HepG2 (cell line): ENCODE data around the gene PRKCZ. TPM values are rescaled to one million over a fixed set of nuclear protein-coding genes. Genes with fewer than 3 reads are reported as not detected.

Source experiments
- NFKB2 ChIP-seq: sonication (generic); formaldehyde crosslinking; IDR thresholded peaks from 2 replicates; pipeline ENCODE4 v1.4.0; 2020; ENCODE audit warnings: missing genetic modification reagents, borderline replicate concordance
- REXO4 ChIP-seq: sonication (generic); formaldehyde crosslinking; IDR thresholded peaks from 2 replicates; pipeline ENCODE4 v1.8.0; 2022; ENCODE audit warnings: missing genetic modification reagents, mild to moderate bottlenecking, borderline replicate concordance
- RFXAP ChIP-seq: sonication (generic); formaldehyde crosslinking; IDR thresholded peaks from 2 replicates; pipeline ENCODE4 v1.4.0; 2020; ENCODE audit warnings: missing genetic modification reagents, borderline replicate concordance
- SCMH1 ChIP-seq: sonication (generic); formaldehyde crosslinking; IDR thresholded peaks from 2 replicates; pipeline ENCODE4 v1.9.0; 2021; ENCODE audit warnings: missing genetic modification reagents, mild to moderate bottlenecking, borderline replicate concordance
- TERF1 ChIP-seq: sonication (generic); formaldehyde crosslinking; IDR thresholded peaks from 2 replicates; pipeline ENCODE4 v1.8.0; 2022; ENCODE audit warnings: mild to moderate bottlenecking, missing genetic modification reagents, moderate library complexity
- ZFP41 ChIP-seq: sonication (generic); formaldehyde crosslinking; IDR thresholded peaks from 2 replicates; pipeline ENCODE4 v1.4.0; 2020; ENCODE audit warnings: mild to moderate bottlenecking, missing genetic modification reagents, borderline replicate concordance
- ZNF260 ChIP-seq: sonication (generic); formaldehyde crosslinking; IDR thresholded peaks from 2 replicates; pipeline ENCODE4 v1.4.0; 2020; ENCODE audit warnings: missing genetic modification reagents, low read depth, mild to moderate bottlenecking, borderline replicate concordance
- ZNF530 ChIP-seq: sonication (generic); formaldehyde crosslinking; IDR thresholded peaks from 2 replicates; pipeline ENCODE4 v1.5.0; 2020; ENCODE audit warnings: low read depth, mild to moderate bottlenecking, missing genetic modification reagents
- ZNF563 ChIP-seq: sonication (generic); formaldehyde crosslinking; IDR thresholded peaks from 2 replicates; pipeline ENCODE4 v1.8.0; 2022; ENCODE audit warnings: mild to moderate bottlenecking, moderate library complexity, missing genetic modification reagents
- ZNF782 ChIP-seq: sonication (generic); formaldehyde crosslinking; IDR thresholded peaks from 2 replicates; pipeline ENCODE4 v1.4.0; 2020; ENCODE audit warnings: missing genetic modification reagents, mild to moderate bottlenecking, borderline replicate concordance
- polyA plus RNA-seq, 8 experiments: library from polyadenylated mRNA; depleted of rRNA in 3 of 8; stranded (reverse) in 7 of 8; unstranded in 1 of 8; fragments of >200 nt; fragmentation: Illumina TruSeq in 4 of 8; extraction: Trizol in 4 of 8; gene quantifications; 2 replicates each; pipeline versions ENCODE4 v1.2.1 to v1.2.3, GENCODE V29; 2011 to 2016; ENCODE audit warnings: low read depth in 4 of 8, missing spikeins in 1 of 8, mixed read lengths in 1 of 8; ENCODE audit not compliant: insufficient read depth in 1 of 8
- total RNA-seq, 5 experiments: library from RNA; depleted of rRNA; stranded (reverse); fragments of >200 nt; fragmentation: Illumina TruSeq; extraction: Trizol; gene quantifications; 2 replicates each; pipeline ENCODE4 v1.2.3, GENCODE V29; 2016; ENCODE audit warnings: low read depth in 1 of 5
- TF ChIP-seq, protein P1 (sequence below): sonication (generic); formaldehyde crosslinking; IDR thresholded peaks from 2 replicates; pipeline ENCODE4 v1.4.0; 2020; ENCODE audit warnings: missing genetic modification reagents
- TF ChIP-seq, protein P2 (sequence below): sonication (generic); formaldehyde crosslinking; IDR thresholded peaks from 2 replicates; pipeline ENCODE4 v1.4.0; 2020; ENCODE audit warnings: missing genetic modification reagents
- TF ChIP-seq, protein P3 (sequence below): sonication (generic); formaldehyde crosslinking; IDR thresholded peaks from 2 replicates; pipeline ENCODE4 v1.9.0; 2022; ENCODE audit warnings: low read depth, missing genetic modification reagents

The PRKCZ gene
- total and polyA plus RNA-seq, 2 of the 13 experiments (the other 11 are each of a cell fraction or from before 2014, with no cell fraction given), result 34.7 to 85.2 TPM

DNA sequence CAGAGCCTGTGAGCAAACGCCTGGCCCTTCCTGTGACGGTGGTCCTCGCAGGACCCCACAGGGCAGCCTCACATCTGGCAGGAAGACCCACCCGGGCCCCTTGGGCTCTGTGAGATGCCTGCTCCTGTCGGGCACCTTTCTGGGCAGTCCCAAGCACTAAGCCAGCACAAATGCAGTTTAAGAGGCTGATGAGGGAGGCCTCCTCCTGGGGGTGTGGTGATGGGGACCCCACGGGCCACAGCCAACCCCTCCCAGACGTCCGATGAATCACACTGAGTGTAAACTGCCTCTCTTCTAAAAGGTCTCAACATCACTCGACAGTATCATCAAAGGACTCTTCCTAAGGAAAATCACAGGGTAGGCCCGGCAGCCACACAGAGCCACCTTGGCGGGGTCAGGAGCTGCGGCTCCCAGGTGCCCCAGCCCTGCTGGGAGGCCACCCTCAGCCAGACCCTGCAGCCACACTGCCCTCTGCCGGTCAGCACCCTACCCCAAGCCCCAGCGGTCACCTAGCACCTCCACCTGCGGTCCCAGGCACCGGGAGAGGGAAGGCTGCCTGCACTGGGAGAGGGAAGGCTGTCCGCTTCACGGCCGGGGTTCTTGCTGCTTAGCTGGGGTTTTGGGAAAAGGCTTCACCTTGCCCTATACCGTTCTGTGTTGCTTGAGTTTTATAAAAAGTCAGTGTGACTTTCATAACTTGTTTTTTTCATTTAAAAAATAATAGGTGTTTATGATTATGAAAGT is 3.9 kb upstream of the PRKCZ start (continued):
- TF ChIP-seq, protein P1, sequence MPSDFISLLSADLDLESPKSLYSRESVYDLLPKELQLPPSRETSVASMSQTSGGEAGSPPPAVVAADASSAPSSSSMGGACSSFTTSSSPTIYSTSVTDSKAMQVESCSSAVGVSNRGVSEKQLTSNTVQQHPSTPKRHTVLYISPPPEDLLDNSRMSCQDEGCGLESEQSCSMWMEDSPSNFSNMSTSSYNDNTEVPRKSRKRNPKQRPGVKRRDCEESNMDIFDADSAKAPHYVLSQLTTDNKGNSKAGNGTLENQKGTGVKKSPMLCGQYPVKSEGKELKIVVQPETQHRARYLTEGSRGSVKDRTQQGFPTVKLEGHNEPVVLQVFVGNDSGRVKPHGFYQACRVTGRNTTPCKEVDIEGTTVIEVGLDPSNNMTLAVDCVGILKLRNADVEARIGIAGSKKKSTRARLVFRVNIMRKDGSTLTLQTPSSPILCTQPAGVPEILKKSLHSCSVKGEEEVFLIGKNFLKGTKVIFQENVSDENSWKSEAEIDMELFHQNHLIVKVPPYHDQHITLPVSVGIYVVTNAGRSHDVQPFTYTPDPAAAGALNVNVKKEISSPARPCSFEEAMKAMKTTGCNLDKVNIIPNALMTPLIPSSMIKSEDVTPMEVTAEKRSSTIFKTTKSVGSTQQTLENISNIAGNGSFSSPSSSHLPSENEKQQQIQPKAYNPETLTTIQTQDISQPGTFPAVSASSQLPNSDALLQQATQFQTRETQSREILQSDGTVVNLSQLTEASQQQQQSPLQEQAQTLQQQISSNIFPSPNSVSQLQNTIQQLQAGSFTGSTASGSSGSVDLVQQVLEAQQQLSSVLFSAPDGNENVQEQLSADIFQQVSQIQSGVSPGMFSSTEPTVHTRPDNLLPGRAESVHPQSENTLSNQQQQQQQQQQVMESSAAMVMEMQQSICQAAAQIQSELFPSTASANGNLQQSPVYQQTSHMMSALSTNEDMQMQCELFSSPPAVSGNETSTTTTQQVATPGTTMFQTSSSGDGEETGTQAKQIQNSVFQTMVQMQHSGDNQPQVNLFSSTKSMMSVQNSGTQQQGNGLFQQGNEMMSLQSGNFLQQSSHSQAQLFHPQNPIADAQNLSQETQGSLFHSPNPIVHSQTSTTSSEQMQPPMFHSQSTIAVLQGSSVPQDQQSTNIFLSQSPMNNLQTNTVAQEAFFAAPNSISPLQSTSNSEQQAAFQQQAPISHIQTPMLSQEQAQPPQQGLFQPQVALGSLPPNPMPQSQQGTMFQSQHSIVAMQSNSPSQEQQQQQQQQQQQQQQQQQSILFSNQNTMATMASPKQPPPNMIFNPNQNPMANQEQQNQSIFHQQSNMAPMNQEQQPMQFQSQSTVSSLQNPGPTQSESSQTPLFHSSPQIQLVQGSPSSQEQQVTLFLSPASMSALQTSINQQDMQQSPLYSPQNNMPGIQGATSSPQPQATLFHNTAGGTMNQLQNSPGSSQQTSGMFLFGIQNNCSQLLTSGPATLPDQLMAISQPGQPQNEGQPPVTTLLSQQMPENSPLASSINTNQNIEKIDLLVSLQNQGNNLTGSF (CRISPR knock-in tag), result no peak
- TF ChIP-seq SCMH1 (CRISPR knock-in tag) (no peak), NFKB2 (CRISPR knock-in tag) (0 out of 2 replicates have a peak, but pooled peaks have one; percentile 23), REXO4 (CRISPR knock-in tag) (no peak), ZNF563 (CRISPR knock-in tag) (no peak), ZNF530 (CRISPR knock-in tag) (no peak), RFXAP (CRISPR knock-in tag) (peak; percentile 48; the same call in 1 of the 2 replicates), ZFP41 (CRISPR knock-in tag) (no peak), TERF1 (CRISPR knock-in tag) (no peak), ZNF260 (no peak), ZNF782 (no peak)
- TF ChIP-seq, protein P2, sequence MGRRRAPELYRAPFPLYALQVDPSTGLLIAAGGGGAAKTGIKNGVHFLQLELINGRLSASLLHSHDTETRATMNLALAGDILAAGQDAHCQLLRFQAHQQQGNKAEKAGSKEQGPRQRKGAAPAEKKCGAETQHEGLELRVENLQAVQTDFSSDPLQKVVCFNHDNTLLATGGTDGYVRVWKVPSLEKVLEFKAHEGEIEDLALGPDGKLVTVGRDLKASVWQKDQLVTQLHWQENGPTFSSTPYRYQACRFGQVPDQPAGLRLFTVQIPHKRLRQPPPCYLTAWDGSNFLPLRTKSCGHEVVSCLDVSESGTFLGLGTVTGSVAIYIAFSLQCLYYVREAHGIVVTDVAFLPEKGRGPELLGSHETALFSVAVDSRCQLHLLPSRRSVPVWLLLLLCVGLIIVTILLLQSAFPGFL (CRISPR knock-in tag), result no peak
- TF ChIP-seq, protein P3, sequence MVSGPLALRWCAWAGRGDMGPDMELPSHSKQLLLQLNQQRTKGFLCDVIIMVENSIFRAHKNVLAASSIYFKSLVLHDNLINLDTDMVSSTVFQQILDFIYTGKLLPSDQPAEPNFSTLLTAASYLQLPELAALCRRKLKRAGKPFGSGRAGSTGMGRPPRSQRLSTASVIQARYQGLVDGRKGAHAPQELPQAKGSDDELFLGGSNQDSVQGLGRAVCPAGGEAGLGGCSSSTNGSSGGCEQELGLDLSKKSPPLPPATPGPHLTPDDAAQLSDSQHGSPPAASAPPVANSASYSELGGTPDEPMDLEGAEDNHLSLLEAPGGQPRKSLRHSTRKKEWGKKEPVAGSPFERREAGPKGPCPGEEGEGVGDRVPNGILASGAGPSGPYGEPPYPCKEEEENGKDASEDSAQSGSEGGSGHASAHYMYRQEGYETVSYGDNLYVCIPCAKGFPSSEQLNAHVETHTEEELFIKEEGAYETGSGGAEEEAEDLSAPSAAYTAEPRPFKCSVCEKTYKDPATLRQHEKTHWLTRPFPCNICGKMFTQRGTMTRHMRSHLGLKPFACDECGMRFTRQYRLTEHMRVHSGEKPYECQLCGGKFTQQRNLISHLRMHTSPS (CRISPR knock-in tag), result 0 out of 2 replicates have a peak, but pooled peaks have one; percentile 58
